ENCODE results near the gene IMPG1.

Gene IMPG1, protein sequence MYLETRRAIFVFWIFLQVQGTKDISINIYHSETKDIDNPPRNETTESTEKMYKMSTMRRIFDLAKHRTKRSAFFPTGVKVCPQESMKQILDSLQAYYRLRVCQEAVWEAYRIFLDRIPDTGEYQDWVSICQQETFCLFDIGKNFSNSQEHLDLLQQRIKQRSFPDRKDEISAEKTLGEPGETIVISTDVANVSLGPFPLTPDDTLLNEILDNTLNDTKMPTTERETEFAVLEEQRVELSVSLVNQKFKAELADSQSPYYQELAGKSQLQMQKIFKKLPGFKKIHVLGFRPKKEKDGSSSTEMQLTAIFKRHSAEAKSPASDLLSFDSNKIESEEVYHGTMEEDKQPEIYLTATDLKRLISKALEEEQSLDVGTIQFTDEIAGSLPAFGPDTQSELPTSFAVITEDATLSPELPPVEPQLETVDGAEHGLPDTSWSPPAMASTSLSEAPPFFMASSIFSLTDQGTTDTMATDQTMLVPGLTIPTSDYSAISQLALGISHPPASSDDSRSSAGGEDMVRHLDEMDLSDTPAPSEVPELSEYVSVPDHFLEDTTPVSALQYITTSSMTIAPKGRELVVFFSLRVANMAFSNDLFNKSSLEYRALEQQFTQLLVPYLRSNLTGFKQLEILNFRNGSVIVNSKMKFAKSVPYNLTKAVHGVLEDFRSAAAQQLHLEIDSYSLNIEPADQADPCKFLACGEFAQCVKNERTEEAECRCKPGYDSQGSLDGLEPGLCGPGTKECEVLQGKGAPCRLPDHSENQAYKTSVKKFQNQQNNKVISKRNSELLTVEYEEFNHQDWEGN

GRCh38 chr6:76072562-76072961 lies at the start of gene IMPG1:
Gene IMPG1 (minus strand): TSS chr6:76072662. CDS start chr6:76072488, 174 bp downstream.
- DNase-seq (ENCODE audit: low read depth in 3 of 3), result no peak

- DNase-seq (ENCODE audit: low read depth in 3 of 3), result no peak
Measured at GRCh38 chr6:76120302-76120701, 47.8 kb upstream of the IMPG1 start.

GRCh38 chr6:76073281-76073680 lies 819 bp upstream of the IMPG1 start:
- DNase-seq (ENCODE audit: low read depth in 3 of 3), result no peak

DNA sequence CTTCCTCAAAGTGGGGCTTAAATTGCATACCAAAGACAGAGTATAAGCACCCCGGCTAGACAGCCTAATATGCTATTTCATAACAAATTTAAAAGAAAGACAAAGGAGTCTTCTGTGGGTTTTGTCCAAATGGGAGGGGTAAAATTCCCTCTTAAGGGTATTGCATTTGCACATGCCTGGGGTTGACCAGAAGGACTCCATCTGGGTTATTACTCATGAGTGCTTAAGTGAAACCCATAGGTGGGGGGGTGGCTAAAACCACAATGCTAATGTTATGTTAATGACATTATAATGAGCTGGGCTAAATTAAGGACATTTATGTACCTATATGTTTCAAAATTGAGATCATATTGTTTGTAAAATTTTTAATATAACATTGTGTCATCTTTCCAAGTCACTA lies 15.0 kb downstream of the IMPG1 start:
- no peak for DNase-seq (ENCODE audit: low read depth in 3 of 3)

- DNase-seq (ENCODE audit: low read depth in 3 of 3), result no peak
Measured at GRCh38 chr6:76052314-76052713, 20.1 kb downstream of the IMPG1 start.

DNA sequence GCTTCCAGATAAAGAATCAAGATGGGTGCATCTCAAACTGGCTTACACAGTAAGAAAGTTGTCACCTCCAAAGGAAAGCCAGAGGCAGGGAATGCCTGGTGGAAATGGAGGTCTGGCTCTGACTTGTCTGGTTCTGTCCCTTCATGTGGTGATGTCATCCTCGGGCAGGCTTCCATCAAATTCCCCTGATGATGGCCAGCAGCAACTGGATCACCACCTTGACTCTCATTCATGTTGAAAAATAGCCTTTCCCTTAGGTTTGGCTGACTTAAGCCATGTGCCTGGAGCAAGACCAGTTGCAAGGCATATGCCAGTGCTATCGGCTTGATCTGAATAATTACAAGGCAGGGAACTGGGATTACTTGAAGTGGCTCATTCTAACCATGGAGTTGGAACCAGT lies 28.8 kb downstream of the IMPG1 start:
- no peak for DNase-seq (ENCODE audit: low read depth in 3 of 3)

GRCh38 chr6:76035713-76036112 lies 36.7 kb downstream of the IMPG1 start:
- DNase-seq (ENCODE audit: low read depth in 3 of 3), result no peak

- DNase-seq (ENCODE audit: low read depth in 3 of 3), result no peak
Measured at GRCh38 chr6:76026101-76026500, 46.4 kb downstream of the IMPG1 start.

DNA sequence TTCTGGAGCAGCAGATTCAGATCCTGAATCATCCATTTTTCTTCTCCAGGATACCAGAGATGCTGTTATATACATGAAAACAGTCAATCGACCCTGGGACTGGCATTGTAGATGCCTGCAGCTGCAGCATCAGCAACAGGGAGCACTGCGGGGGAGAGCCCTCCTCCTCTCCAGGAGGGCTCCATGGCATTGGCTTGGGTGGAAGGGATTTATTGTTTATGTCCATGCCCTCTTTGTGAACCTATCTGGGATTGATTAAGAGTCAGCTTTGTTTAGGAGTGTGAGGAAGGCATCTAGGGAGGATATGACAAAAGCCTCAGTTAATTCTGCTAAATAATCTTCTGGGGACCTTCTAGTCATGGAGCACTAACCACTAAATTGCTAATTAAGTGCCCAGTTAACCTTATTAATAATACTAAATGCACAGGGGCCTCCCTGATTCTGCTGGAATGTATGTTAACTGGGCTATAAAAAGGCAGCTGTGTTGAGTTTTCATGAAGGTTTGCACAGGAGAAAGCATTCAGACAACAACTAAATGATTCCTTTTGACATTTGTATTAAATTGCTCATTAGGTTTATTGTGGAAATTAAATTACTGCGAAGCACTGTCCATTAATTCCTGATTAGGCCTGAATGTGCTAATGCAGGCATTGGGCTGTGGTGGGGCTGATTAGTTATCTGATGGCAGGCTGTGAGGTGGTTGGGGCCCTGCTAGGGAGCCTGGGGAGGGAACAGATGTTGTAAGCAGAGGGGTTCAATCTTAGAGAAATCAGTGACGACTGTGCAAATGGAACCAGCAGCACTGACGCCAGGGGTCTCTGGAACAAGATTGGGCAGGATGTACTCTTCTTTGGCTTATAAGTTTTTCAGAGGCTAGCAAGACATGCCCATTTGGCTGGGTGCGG lies 57.6 kb downstream of the IMPG1 start:
- DNase-seq (ENCODE audit: low read depth in 3 of 3), result no peak

GRCh38 chr6:76004202-76004601 lies 68.3 kb downstream of the IMPG1 start:
- DNase-seq (ENCODE audit: low read depth in 3 of 3), result no peak

DNA sequence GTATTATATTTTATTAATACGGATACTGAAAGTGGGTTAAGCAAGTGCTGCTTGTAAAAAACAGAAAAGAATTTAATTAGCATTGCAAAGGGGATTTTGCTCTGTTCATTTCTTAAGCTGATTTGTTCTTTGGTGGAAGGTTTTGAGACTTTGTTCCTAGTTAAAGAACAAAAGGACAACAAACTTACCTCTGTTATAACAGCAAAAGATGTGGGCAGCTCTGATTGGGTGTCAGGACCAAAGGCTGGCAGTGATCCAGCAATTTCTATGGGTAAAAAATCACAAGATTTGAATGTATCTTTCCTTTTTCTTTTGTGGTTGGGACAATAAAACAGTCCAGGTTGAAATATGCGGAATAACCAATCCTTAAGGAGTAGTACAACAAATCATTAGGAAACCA lies 68.8 kb downstream of the IMPG1 start:
- no peak for DNase-seq (ENCODE audit: low read depth in 3 of 3)

- no peak for DNase-seq (ENCODE audit: low read depth in 3 of 3)
Measured at GRCh38 chr6:76003113-76003512, 69.3 kb downstream of the IMPG1 start.

GRCh38 chr6:76000629-76001028 lies 71.8 kb downstream of the IMPG1 start:
- DNase-seq (ENCODE audit: low read depth in 3 of 3), result no peak

- no peak for DNase-seq (ENCODE audit: low read depth in 3 of 3)
Measured at GRCh38 chr6:75997696-75998095, 74.8 kb downstream of the IMPG1 start.

DNA sequence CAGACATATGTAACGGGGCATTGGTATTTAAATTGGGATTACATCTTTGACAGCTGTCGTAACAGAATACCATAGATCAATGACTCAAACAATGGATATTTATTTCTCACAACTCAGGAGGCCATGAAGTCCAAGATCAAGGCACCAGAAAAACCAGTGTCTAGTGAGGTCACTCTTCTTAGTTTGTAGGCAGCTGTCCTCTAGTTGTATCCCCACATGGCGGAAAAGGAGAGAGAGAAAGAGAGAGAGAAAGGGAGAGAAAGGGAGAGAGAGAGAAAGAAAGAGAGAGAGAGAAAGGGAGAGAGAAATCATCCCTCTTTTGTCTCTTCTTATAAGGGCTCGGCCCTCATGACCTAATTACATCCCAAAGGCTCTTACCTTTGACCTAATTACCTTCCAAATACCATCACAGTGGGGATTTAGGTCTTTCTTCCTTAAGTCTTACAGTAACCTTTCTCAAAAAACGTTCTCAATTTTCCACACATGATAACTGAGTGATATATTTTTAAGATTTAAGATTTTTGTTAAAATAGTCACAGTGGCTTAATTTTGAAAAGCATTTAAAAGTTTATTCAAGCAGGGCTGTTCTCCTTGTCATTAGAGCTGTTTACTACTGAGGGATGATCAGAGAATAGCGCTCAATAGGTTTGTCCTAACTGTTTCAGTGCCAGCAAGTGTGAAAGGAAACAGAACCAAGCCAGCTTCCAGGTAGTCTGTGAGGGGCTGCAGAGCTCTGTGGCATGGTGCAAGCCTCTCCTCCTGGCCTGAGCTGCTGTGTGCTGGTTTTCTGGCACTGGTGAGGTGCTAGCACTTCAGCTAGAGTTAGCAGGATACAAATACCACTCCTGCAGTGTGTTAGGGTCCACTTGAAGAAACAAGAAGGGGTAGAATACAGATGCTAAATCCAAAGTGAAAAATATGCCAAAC lies 79.0 kb downstream of the IMPG1 start:
- no peak for DNase-seq (ENCODE audit: low read depth in 3 of 3)

GRCh38 chr6:75991941-75992340 lies 80.5 kb downstream of the IMPG1 start:
- DNase-seq (ENCODE audit: low read depth in 3 of 3), result no peak

GRCh38 chr6:75986935-75987334 lies 85.5 kb downstream of the IMPG1 start:
- DNase-seq (ENCODE audit: low read depth in 3 of 3), result no peak

DNA sequence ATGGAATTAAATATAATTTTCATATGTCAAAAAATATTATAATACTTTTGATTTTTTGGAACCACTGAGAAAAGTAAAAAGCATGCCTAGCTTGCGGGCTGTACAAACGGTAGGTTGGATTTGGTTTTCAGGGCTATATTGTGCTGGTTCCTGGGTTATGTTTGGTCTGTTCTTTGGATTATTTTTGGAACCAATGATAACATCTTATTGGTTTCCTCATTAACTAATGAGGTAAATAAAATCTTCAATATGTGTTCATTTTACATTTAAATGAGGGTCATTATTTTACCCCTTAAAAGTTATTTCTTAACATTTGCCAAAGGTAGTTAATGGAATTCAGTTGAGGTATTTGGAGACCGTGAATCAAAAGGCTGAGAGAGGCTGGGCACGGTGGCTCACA lies 96.6 kb downstream of the IMPG1 start:
- no peak for DNase-seq (ENCODE audit: low read depth in 3 of 3)

DNA sequence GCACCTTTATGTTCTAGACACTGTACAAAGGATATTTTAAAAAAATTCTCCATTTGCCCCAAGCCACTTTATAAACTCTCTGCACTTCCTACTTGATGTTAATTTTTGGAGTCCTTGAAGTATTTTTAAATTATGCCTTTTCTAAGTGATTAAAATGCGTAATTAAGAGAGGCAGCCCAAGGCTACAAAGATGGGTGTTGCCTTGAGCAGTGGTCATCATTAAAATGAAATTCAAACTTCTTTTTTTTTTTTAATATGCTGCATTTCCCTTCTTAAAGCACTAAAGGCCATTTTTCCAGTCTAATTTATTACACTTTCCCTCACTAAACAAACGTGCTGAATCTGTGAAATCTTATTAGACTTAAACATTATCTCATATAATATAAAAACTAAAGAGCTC lies 102.4 kb downstream of the IMPG1 start:
- DNase-seq (ENCODE audit: low read depth in 3 of 3), result no peak

DNA sequence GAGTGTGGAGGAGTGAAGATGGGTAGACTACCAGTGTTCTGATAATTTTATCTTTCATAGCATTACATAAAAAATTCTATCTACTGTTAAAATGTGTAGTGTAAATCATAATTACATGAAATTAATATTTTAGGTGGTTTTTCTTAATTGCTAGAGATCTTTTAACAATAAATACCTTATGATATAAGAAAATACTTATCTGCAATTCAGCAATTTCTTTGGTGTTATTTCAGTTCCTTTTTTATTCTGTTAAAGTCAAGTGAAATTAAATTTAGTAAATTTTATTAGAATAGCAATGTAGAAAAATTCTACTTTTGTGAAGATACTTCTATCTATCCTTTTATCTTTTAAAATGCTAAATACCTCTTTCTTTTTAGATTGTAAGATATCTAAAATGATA lies 104.3 kb downstream of the IMPG1 start:
- DNase-seq (ENCODE audit: low read depth in 3 of 3), result no peak

DNA sequence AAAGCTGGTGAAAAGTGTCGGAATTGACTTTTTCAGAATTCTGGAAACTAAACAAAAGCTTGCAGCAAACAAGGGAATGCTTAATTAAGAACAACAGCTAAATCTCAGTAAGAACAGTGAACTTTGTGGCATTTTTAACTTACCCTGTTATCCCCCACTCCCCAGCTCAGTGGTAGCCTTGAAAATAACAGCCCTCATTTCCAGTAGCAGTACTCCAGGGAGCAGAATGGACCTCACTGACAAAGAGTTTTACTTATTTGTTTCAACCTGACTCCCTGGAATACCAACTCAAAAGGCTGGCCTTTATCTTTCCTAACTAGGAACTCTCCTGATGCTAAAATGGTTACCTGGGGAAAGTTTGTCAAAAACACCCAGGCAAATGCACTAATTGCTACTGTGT lies 108.9 kb downstream of the IMPG1 start:
- no peak for DNase-seq (ENCODE audit: low read depth in 3 of 3)

All from stimulated activated CD4-positive, alpha-beta T cell treated with anti-CD3 and anti-CD28 coated beads, TNF-alpha, amount 100 ng/mL, for 48 hours (primary cell).